OCI-LY1 (cell line): ENCODE measurements around the gene RANBP17.

Experiments used
- H2AFZ ChIP-seq: fragments of 200-600 bp; sonication (generic), shearing (Covaris generic); 2 replicates; pipeline ENCODE4 v1.6.0; 2014; ENCODE audit warnings: antibody characterized with exemption, mild to moderate bottlenecking, low read length
- H3F3A ChIP-seq: fragments of 200-600 bp; sonication (generic), shearing (Covaris generic); 2 replicates; pipeline ENCODE4 v1.6.0; 2014; ENCODE audit warnings: mild to moderate bottlenecking, antibody characterized with exemption, low read length, moderate library complexity; ENCODE audit not compliant: insufficient read depth
- H3K27ac ChIP-seq: fragments of 200-600 bp; sonication (generic); 2 replicates; pipeline ENCODE4 v1.5.1; 2014; ENCODE audit warnings: low read length, mixed run types, mild to moderate bottlenecking, low read depth; ENCODE audit not compliant: poor library complexity, severe bottlenecking
- H3K27me3 ChIP-seq: fragments of 200-600 bp; sonication (generic); 2 replicates; pipeline ENCODE4 v1.6.0; 2014; ENCODE audit warnings: antibody characterized with exemption, mild to moderate bottlenecking, low read length, moderate library complexity; ENCODE audit not compliant: insufficient read depth
- H3K36me3 ChIP-seq: fragments of 200-600 bp; sonication (generic); 2 replicates; pipeline ENCODE4 v1.6.1; 2014; ENCODE audit warnings: mild to moderate bottlenecking, antibody characterized with exemption, low read length, moderate library complexity, mixed read lengths; ENCODE audit not compliant: insufficient read depth
- H3K4me1 ChIP-seq: fragments of 200-600 bp; sonication (generic); 2 replicates; pipeline ENCODE4 v1.5.1; 2014; ENCODE audit warnings: mild to moderate bottlenecking, low read length, moderate library complexity; ENCODE audit not compliant: insufficient read depth, severe bottlenecking
- H3K4me2 ChIP-seq: fragments of 200-600 bp; sonication (generic), shearing (Covaris generic); 2 replicates; pipeline ENCODE4 v1.6.1; 2014; ENCODE audit warnings: low read length
- H3K4me3 ChIP-seq: fragments of 200-600 bp; sonication (generic); 2 replicates; pipeline ENCODE4 v1.5.1; 2014; ENCODE audit warnings: low read length, low read depth, mild to moderate bottlenecking, mixed read lengths; ENCODE audit not compliant: poor library complexity, severe bottlenecking
- H3K79me2 ChIP-seq: fragments of 200-600 bp; shearing (Covaris generic); 2 replicates; pipeline ENCODE4 v1.6.1; 2016; ENCODE audit warnings: mixed run types, low read length, mixed read lengths; ENCODE audit not compliant: insufficient read depth
- H3K9ac ChIP-seq: fragments of 200-600 bp; sonication (generic), shearing (Covaris generic); 2 replicates; pipeline ENCODE4 v1.6.1; 2014; ENCODE audit warnings: mild to moderate bottlenecking, low read length, mixed read lengths
- H3K9me2 ChIP-seq: fragments of 200-600 bp; sonication (generic), shearing (Covaris generic); 2 replicates; pipeline ENCODE4 v1.6.1; 2014; ENCODE audit warnings: low read depth, mild to moderate bottlenecking, low read length, mixed read lengths
- H3K9me3 ChIP-seq: fragments of 200-600 bp; shearing (Covaris generic); 2 replicates; pipeline ENCODE4 v1.6.1; 2014; ENCODE audit warnings: low read length, mixed read lengths
- H4K20me1 ChIP-seq: fragments of 200-600 bp; sonication (generic), shearing (Covaris generic); 2 replicates; pipeline ENCODE4 v1.6.0; 2016; ENCODE audit warnings: mild to moderate bottlenecking, low read length; ENCODE audit not compliant: insufficient read depth
- CTCF ChIP-seq: fragments of 200-600 bp; sonication (generic), shearing (Covaris generic); IDR thresholded peaks from 2 replicates; pipeline ENCODE4 v1.5.1; 2017; ENCODE audit warnings: mild to moderate bottlenecking, antibody characterized with exemption, low read length, moderate library complexity, mixed read lengths
- EZH2 ChIP-seq: fragments of 200-600 bp; sonication (generic), shearing (Covaris generic); IDR thresholded peaks from 2 replicates; pipeline ENCODE4 v1.8.0; 2017; ENCODE audit warnings: borderline replicate concordance, mixed run types, mild to moderate bottlenecking, antibody characterized with exemption, low read length, moderate library complexity, mixed read lengths

RANBP17 gene

GRCh38 chr5:171093598-171093997, 231.8 kb downstream of the RANBP17 start:
- Histone ChIP-seq H3K27ac (no peak overlapping the region), H3K79me2 (no peaks in the 10 kb centered on the region), H3K4me3 (no peak overlapping the region), H3K9me2 (no peaks in the 10 kb centered on the region), H2AFZ (no peak overlapping the region), H3K9me3 (no peaks in the 10 kb centered on the region), H3K4me2 (no peak overlapping the region), H3K27me3 (no peaks in the 10 kb centered on the region), H3F3A (no peaks in the 10 kb centered on the region), H4K20me1 (no peaks in the 10 kb centered on the region), H3K9ac (no peak overlapping the region), H3K4me1 (no peaks in the 10 kb centered on the region), H3K36me3 (no peaks in the 10 kb centered on the region)
- TF ChIP-seq EZH2 (no peak), CTCF (no peak)

- Histone ChIP-seq H3K4me1 (no peaks in the 10 kb centered on the region), H4K20me1 (no peaks in the 10 kb centered on the region), H3K9ac (no peak overlapping the region), H3K4me2 (no peak overlapping the region), H3K9me3 (no peaks in the 10 kb centered on the region), H3K27me3 (no peaks in the 10 kb centered on the region), H3K27ac (no peak overlapping the region), H3K4me3 (no peak overlapping the region), H2AFZ (no peak overlapping the region), H3K36me3 (no peaks in the 10 kb centered on the region), H3K79me2 (no peaks in the 10 kb centered on the region), H3K9me2 (no peaks in the 10 kb centered on the region), H3F3A (no peaks in the 10 kb centered on the region)
- TF ChIP-seq CTCF (no peak), EZH2 (no peak)
These were observed 232.5 kb downstream of the RANBP17 start for GRCh38 chr5:171094356-171094755.

DNA sequence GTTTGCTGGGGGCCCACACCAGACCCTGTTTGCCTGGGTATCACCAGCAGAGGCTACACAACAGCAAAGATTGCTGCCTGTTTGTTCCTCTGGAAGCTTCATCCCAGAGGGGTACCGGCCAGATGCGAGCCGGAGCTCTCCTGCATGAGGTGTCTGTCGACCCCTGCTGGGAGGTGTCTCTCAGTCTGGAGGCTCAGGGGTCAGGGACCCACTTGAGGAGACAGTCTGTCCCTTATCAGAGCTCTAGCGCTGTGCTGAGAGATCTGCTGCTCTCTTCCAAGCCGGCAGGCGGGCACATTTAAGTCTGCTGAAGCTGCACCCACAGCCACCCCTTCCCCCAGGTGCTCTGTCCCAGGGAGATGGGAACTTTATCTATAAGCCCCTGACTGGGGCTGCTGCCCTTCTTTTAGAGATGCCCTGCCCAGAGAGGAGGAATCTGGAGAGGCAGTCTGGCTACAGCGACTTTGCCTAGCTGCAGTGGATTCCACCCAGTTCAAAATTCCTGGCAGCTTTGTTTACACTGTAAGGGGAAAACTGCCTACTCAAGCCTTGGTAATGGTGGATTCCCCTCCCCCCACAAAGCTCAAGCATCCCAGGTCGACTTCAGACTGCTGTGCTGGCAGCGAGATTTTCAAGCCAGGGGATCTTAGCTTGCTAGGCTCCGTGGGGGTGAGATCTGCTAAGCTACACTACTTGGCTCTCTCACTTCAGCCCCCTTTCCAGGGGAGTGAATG, 241.2 kb downstream of the RANBP17 start:
- H3K27ac ChIP-seq: no peak overlapping the region
- H3K9me2 ChIP-seq: no peaks in the 10 kb centered on the region
- TF ChIP-seq CTCF (no peak), EZH2 (no peak)
- no peaks in the 10 kb centered on the region for H3K36me3 ChIP-seq
- no peak overlapping the region for H2AFZ ChIP-seq
- no peaks in the 10 kb centered on the region for H3K4me1 ChIP-seq
- no peak overlapping the region for H3K4me2 ChIP-seq
- H3K4me3 ChIP-seq: no peak overlapping the region
- no peaks in the 10 kb centered on the region for H3F3A ChIP-seq
- no peaks in the 10 kb centered on the region for H3K79me2 ChIP-seq
- no peaks in the 10 kb centered on the region for H3K27me3 ChIP-seq
- no peak overlapping the region for H3K9ac ChIP-seq
- no peaks in the 10 kb centered on the region for H4K20me1 ChIP-seq
- H3K9me3 ChIP-seq: no peaks in the 10 kb centered on the region
